ENCODE results near the gene MITF. TPM values are rescaled to one million over a fixed set of nuclear protein-coding genes. Genes with fewer than 3 reads are reported as not detected.

MITF gene
- polyA plus RNA-seq, 4 donors = 0.22 to 2.2 (median 1.6) TPM

DNA sequence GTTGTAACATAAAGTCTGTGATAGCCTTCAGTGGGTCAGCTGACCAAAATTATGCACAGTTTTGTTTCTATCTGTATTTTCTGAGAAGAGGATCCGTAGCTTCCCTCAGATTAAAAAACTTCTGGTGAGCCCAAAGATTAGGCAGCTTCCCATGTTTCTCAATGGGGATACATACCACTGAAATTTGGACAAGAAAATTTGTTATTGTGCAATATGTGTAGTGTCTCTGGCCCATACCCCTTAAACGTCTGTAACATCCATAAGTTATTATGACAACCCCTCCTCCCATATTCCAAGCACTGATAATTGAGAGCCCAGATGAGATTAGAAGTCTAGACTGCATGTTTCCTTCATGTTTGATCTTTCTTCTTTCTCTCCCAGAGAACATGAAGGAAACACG, 1.9 kb upstream of the MITF start:
- Histone ChIP-seq H3K4me3 (ENCODE audit: low read depth in 1 of 3, low read length in 3 of 3) (no peak overlapping the region), H3K36me3 (ENCODE audit: control insufficient read depth in 3 of 3, insufficient read depth in 2 of 3, low read depth in 1 of 3, low read length in 3 of 3) (no peaks in the 10 kb centered on the region), H3K4me1 (ENCODE audit: control insufficient read depth in 3 of 3, insufficient read depth in 2 of 3, low read depth in 1 of 3, low read length in 2 of 3) (no peaks in the 10 kb centered on the region), H3K27me3 (ENCODE audit: control insufficient read depth in 3 of 3, insufficient read depth in 3 of 3, low read length in 3 of 3) (peaks cover 0 to 20% (median 0%) of the 10 kb centered on the region in 3 donors), H3K9me3 (ENCODE audit: control insufficient read depth in 2 of 2, insufficient read depth in 1 of 2, low read depth in 1 of 2, low read length in 1 of 2) (no peaks in the 10 kb centered on the region), H3K27ac (ENCODE audit: low read depth in 1 of 3, low read length in 2 of 3) (no peak overlapping the region)
- WGBS, 3 donors = 29 to 49% (median 41%) methylated on average over 3 of the region's 3 CpGs
- no peak for DNase-seq
- no peak for FAIRE-seq

DNA sequence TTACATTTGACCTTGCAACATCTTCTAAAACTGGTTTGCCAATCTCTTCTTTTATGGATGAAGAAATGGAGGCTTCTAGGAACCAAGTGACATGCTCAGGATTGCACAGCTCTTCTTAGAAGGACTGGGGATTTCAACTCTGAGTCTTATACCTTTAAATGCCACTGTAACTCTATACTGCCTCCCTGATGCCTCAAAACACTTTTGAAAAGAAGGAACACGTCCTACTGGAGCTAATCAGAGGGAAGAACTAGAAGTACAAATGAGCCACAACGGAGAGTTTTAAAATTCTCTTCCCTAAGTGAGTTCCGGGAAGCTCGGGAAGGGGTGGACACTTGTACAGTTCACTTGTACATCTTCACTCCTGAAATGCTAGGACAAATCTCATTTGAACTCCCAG, 949 bp upstream of the MITF start:
- FAIRE-seq (no peak), DNase-seq (peak; percentile 10 to 19)
- Histone ChIP-seq H3K4me1 (ENCODE audit: control insufficient read depth in 3 of 3, insufficient read depth in 2 of 3, low read depth in 1 of 3, low read length in 2 of 3) (no peaks in the 10 kb centered on the region), H3K4me3 (ENCODE audit: low read depth in 1 of 3, low read length in 3 of 3) (peak overlapping the region in 1 of 3 donors; percentile 72), H3K9me3 (ENCODE audit: control insufficient read depth in 2 of 2, insufficient read depth in 1 of 2, low read depth in 1 of 2, low read length in 1 of 2) (no peaks in the 10 kb centered on the region), H3K36me3 (ENCODE audit: control insufficient read depth in 3 of 3, insufficient read depth in 2 of 3, low read depth in 1 of 3, low read length in 3 of 3) (no peaks in the 10 kb centered on the region), H3K27ac (ENCODE audit: low read depth in 1 of 3, low read length in 2 of 3) (no peak overlapping the region), H3K27me3 (ENCODE audit: control insufficient read depth in 3 of 3, insufficient read depth in 3 of 3, low read length in 3 of 3) (peaks cover 0 to 16% (median 0%) of the 10 kb centered on the region in 3 donors)
- 1 to 4% (median 3%) methylated on average over 4 of the region's 4 CpGs for WGBS, 3 donors

GRCh38 chr3:69738859-69739203, 433 bp upstream of the MITF start:
- 0 to 1% (median 1%) methylated on average over 12 of the region's 12 CpGs for WGBS, 3 donors
- no peaks in the 10 kb centered on the region for H3K36me3 ChIP-seq (ENCODE audit: control insufficient read depth in 3 of 3, insufficient read depth in 2 of 3, low read depth in 1 of 3, low read length in 3 of 3)
- H3K27me3 ChIP-seq (ENCODE audit: control insufficient read depth in 3 of 3, insufficient read depth in 3 of 3, low read length in 3 of 3) = peaks cover 0 to 16% (median 0%) of the 10 kb centered on the region in 3 donors
- peak overlapping the region in 2 of 3 donors; percentile 67 to 72 for H3K4me3 ChIP-seq (ENCODE audit: low read depth in 1 of 3, low read length in 3 of 3)
- no peaks in the 10 kb centered on the region for H3K9me3 ChIP-seq (ENCODE audit: control insufficient read depth in 2 of 2, insufficient read depth in 1 of 2, low read depth in 1 of 2, low read length in 1 of 2)
- no peak for FAIRE-seq
- no peaks in the 10 kb centered on the region for H3K4me1 ChIP-seq (ENCODE audit: control insufficient read depth in 3 of 3, insufficient read depth in 2 of 3, low read depth in 1 of 3, low read length in 2 of 3)
- DNase-seq = no peak
- H3K27ac ChIP-seq (ENCODE audit: low read depth in 1 of 3, low read length in 2 of 3) = peak overlapping the region in 1 of 3 donors; percentile 53

- WGBS, 3 donors = 22 to 30% (median 24%) methylated on average over 25 to 26 of the region's 26 CpGs
- Histone ChIP-seq H3K9me3 (ENCODE audit: control insufficient read depth in 2 of 2, insufficient read depth in 1 of 2, low read depth in 1 of 2, low read length in 1 of 2) (no peaks in the 10 kb centered on the region), H3K4me3 (ENCODE audit: low read depth in 1 of 3, low read length in 3 of 3) (peak overlapping the region; percentile 67 to 72 (median 67)), H3K27me3 (ENCODE audit: control insufficient read depth in 3 of 3, insufficient read depth in 3 of 3, low read length in 3 of 3) (peaks cover 0 to 16% (median 0%) of the 10 kb centered on the region in 3 donors), H3K27ac (ENCODE audit: low read depth in 1 of 3, low read length in 2 of 3) (no peak overlapping the region), H3K36me3 (ENCODE audit: control insufficient read depth in 3 of 3, insufficient read depth in 2 of 3, low read depth in 1 of 3, low read length in 3 of 3) (no peaks in the 10 kb centered on the region), H3K4me1 (ENCODE audit: control insufficient read depth in 3 of 3, insufficient read depth in 2 of 3, low read depth in 1 of 3, low read length in 2 of 3) (no peaks in the 10 kb centered on the region)
- DNase-seq (peak; percentile 21 to 42), FAIRE-seq (no peak)
Measured at GRCh38 chr3:69740103-69741021, 1.1 kb downstream of the MITF start.

DNA sequence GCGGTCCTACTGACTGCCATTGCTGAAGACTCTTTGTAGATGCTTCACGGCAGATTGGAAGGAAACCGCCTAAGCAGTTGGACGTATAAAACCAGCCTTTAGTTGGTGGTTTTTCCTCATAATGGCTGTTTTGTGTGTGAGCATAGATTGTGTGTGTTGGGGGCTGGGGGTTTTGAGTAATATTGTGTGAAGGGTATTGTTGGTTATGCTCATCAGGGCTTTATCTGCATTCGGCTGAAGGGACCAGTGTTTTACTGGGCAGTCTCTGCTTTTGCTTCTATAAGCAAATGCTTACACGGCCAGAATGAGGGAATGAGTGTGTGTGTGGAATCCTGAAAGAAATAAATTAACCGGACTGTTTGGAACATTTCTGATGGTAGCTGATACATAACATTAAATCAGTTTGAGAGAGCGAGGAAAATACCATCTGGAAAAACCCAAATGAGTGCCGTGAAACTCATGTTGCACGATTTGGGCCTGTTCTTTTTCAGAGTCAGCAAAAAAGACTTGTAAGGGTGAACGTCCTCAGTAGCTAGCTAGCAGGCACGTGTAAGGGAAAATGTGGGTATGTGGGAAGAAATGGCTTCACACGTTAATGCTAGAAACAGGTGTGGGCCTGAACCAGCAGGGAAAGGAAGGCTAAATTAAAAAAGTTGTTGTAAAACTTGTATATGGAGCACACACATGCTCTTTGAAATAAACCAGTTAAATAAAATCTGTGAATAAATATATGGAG, 1.9 kb downstream of the MITF start:
- DNase-seq = no peak
- 73 to 86% (median 82%) methylated on average over 13 of the region's 13 CpGs for WGBS, 3 donors
- H3K36me3 ChIP-seq (ENCODE audit: control insufficient read depth in 3 of 3, insufficient read depth in 2 of 3, low read depth in 1 of 3, low read length in 3 of 3) = no peaks in the 10 kb centered on the region
- no peak overlapping the region for H3K27ac ChIP-seq (ENCODE audit: low read depth in 1 of 3, low read length in 2 of 3)
- H3K9me3 ChIP-seq (ENCODE audit: control insufficient read depth in 2 of 2, insufficient read depth in 1 of 2, low read depth in 1 of 2, low read length in 1 of 2) = no peaks in the 10 kb centered on the region
- H3K4me1 ChIP-seq (ENCODE audit: control insufficient read depth in 3 of 3, insufficient read depth in 2 of 3, low read depth in 1 of 3, low read length in 2 of 3) = no peaks in the 10 kb centered on the region
- FAIRE-seq = no peak
- H3K27me3 ChIP-seq (ENCODE audit: control insufficient read depth in 3 of 3, insufficient read depth in 3 of 3, low read length in 3 of 3) = peaks cover 0 to 16% (median 0%) of the 10 kb centered on the region in 3 donors
- H3K4me3 ChIP-seq (ENCODE audit: low read depth in 1 of 3, low read length in 3 of 3) = peak overlapping the region in 1 of 3 donors; percentile 8

- no peaks in the 10 kb centered on the region for H3K4me1 ChIP-seq (ENCODE audit: control insufficient read depth in 3 of 3, insufficient read depth in 2 of 3, low read depth in 1 of 3, low read length in 2 of 3)
- no peak for FAIRE-seq
Measured at GRCh38 chr3:69742391-69742790, 3.1 kb downstream of the MITF start.

DNA sequence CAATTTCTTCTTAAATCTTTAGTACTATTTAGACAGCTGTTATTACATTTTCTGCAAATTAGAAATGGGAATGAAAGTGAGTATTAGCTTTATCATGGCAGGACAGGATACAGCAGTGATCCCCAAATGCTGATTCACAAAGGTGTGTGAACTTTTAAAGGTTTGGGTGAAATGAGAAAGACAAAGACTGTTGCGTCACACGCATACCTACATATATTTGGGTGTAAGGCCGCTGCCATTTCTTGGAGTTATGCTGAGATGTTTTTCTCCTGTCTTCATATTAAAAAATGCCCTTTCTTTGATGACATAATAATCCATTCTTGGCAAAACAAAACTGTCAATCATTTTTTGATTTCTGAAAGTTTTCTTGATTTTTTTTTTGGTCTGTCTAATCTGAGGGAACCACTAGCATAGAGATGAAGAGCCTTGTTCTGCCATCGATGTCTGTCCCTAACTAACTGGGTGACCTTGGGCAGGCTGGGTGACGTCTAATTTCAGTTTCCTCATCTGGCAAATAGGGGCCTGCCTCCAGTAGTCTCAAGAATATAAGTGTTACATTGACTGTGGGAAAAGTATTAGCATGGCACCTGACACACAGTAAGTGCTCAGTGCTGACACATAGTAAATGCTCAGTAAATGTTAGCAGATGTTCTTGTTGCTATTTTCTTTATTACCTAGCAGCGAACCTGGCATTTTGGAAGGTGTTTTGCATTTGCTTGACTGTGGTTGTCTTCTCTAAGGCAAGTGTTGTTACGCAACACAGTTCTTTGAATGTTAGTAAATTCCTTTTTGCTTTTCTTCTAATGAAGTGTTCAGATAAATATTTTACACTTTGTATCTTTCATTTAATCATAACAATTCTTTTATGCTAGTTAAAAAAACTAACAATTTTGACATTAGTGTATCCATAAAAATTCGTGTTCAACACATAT, 5.0 kb downstream of the MITF start:
- WGBS, 3 donors = 78 to 84% (median 82%) methylated on average over 8 of the region's 8 CpGs
- H3K36me3 ChIP-seq (ENCODE audit: control insufficient read depth in 3 of 3, insufficient read depth in 2 of 3, low read depth in 1 of 3, low read length in 3 of 3) = no peaks in the 10 kb centered on the region
- no peak overlapping the region for H3K4me3 ChIP-seq (ENCODE audit: low read depth in 1 of 3, low read length in 3 of 3)
- no peaks in the 10 kb centered on the region for H3K9me3 ChIP-seq (ENCODE audit: control insufficient read depth in 2 of 2, insufficient read depth in 1 of 2, low read depth in 1 of 2, low read length in 1 of 2)
- H3K27me3 ChIP-seq (ENCODE audit: control insufficient read depth in 3 of 3, insufficient read depth in 3 of 3, low read length in 3 of 3) = peaks cover 0 to 16% (median 0%) of the 10 kb centered on the region in 3 donors
- no peaks in the 10 kb centered on the region for H3K4me1 ChIP-seq (ENCODE audit: control insufficient read depth in 3 of 3, insufficient read depth in 2 of 3, low read depth in 1 of 3, low read length in 2 of 3)
- no peak for FAIRE-seq
- no peak for DNase-seq
- H3K27ac ChIP-seq (ENCODE audit: low read depth in 1 of 3, low read length in 2 of 3) = no peak overlapping the region

More at GRCh38 chr3:69742391-69742790, 3.1 kb downstream of the MITF start:
- no peak for DNase-seq
- 76 to 83% (median 83%) methylated on average over 2 of the region's 2 CpGs for WGBS, 3 donors
- H3K27ac ChIP-seq (ENCODE audit: low read depth in 1 of 3, low read length in 2 of 3) = no peak overlapping the region
- H3K36me3 ChIP-seq (ENCODE audit: control insufficient read depth in 3 of 3, insufficient read depth in 2 of 3, low read depth in 1 of 3, low read length in 3 of 3) = no peaks in the 10 kb centered on the region
- no peaks in the 10 kb centered on the region for H3K9me3 ChIP-seq (ENCODE audit: control insufficient read depth in 2 of 2, insufficient read depth in 1 of 2, low read depth in 1 of 2, low read length in 1 of 2)
- H3K27me3 ChIP-seq (ENCODE audit: control insufficient read depth in 3 of 3, insufficient read depth in 3 of 3, low read length in 3 of 3) = peaks cover 0 to 16% (median 0%) of the 10 kb centered on the region in 3 donors
- H3K4me3 ChIP-seq (ENCODE audit: low read depth in 1 of 3, low read length in 3 of 3) = no peak overlapping the region

- no peaks in the 10 kb centered on the region for H3K36me3 ChIP-seq (ENCODE audit: control insufficient read depth in 3 of 3, insufficient read depth in 2 of 3, low read depth in 1 of 3, low read length in 3 of 3)
- H3K4me1 ChIP-seq (ENCODE audit: control insufficient read depth in 3 of 3, insufficient read depth in 2 of 3, low read depth in 1 of 3, low read length in 2 of 3) = no peaks in the 10 kb centered on the region
- no peak for DNase-seq
- H3K27me3 ChIP-seq (ENCODE audit: control insufficient read depth in 3 of 3, insufficient read depth in 3 of 3, low read length in 3 of 3) = peaks cover 0 to 9% (median 0%) of the 10 kb centered on the region in 3 donors
- no peak for FAIRE-seq
- no peak overlapping the region for H3K4me3 ChIP-seq (ENCODE audit: low read depth in 1 of 3, low read length in 3 of 3)
- 60 to 76% (median 70%) methylated on average over 2 of the region's 2 CpGs for WGBS, 3 donors
- H3K27ac ChIP-seq (ENCODE audit: low read depth in 1 of 3, low read length in 2 of 3) = no peak overlapping the region
- no peaks in the 10 kb centered on the region for H3K9me3 ChIP-seq (ENCODE audit: control insufficient read depth in 2 of 2, insufficient read depth in 1 of 2, low read depth in 1 of 2, low read length in 1 of 2)
Measured at GRCh38 chr3:69745505-69745904, 6.2 kb downstream of the MITF start.
